CD4-positive, alpha-beta T cell treated with Interferon alpha-2 for 1 hour (primary cell): ENCODE data around the gene ERP27.

ENCODE experiments used
- DNase-seq, 2 donors: peaks; one replicate each; pipeline ENCODE4 v3.0.0-alpha.2; 2020 to 2022

ERP27 gene

GRCh38 chr12:14900521-14901227 is 37.7 kb downstream of the ERP27 start:
- no peak for DNase-seq

GRCh38 chr12:14896521-14897169 is 41.7 kb downstream of the ERP27 start:
- DNase-seq = no peak

- DNase-seq = no peak
Measured at GRCh38 chr12:14893506-14894250, 44.7 kb downstream of the ERP27 start.

GRCh38 chr12:14892726-14893505 is 45.4 kb downstream of the ERP27 start:
- no peak for DNase-seq

- no peak for DNase-seq
Measured at GRCh38 chr12:14890701-14891100, 47.6 kb downstream of the ERP27 start.

GRCh38 chr12:14886271-14886670 is 52.1 kb downstream of the ERP27 start:
- DNase-seq = no peak

- no peak for DNase-seq
Measured at GRCh38 chr12:14885718-14886221, 52.6 kb downstream of the ERP27 start, which contains the start of gene MGP. TSS of gene MGP (minus strand) at chr12:14885854. CDS start at chr12:14885791, 63 bp downstream.

- peak; percentile 82 to 83 for DNase-seq
Measured at GRCh38 chr12:14884458-14884878, 53.9 kb downstream of the ERP27 start.

GRCh38 chr12:14883686-14884085 is 54.7 kb downstream of the ERP27 start:
- DNase-seq = no peak

GRCh38 chr12:14880890-14881453 is 57.4 kb downstream of the ERP27 start:
- DNase-seq = no peak

GRCh38 chr12:14879222-14879933 is 59.0 kb downstream of the ERP27 start:
- no peak for DNase-seq

- no peak for DNase-seq
Measured at GRCh38 chr12:14878488-14878887, 59.8 kb downstream of the ERP27 start.

GRCh38 chr12:14876833-14877232 is 61.5 kb downstream of the ERP27 start:
- no peak for DNase-seq

- no peak for DNase-seq
Measured at GRCh38 chr12:14874882-14875281, 63.5 kb downstream of the ERP27 start.

GRCh38 chr12:14873440-14874185 is 64.7 kb downstream of the ERP27 start:
- DNase-seq = no peak

- DNase-seq = no peak
Measured at GRCh38 chr12:14871886-14872285, 66.5 kb downstream of the ERP27 start.

- no peak for DNase-seq
Measured at GRCh38 chr12:14871247-14871646, 67.1 kb downstream of the ERP27 start.

GRCh38 chr12:14868916-14869506 is 69.3 kb downstream of the ERP27 start:
- DNase-seq = no peak
